ENCODE measurements around the gene TTC12. TPM values are rescaled to one million over a fixed set of nuclear protein-coding genes. Genes with fewer than 3 reads are reported as not detected.
A peak's percentile ranks its signal among the peaks of the same experiment; 100 is the strongest.

Gene TTC12
- polyA plus RNA-seq, 1 donor (not counting 4 experiments of a cell fraction or from before 2014, with no cell fraction given), result 27.3 TPM

DNA sequence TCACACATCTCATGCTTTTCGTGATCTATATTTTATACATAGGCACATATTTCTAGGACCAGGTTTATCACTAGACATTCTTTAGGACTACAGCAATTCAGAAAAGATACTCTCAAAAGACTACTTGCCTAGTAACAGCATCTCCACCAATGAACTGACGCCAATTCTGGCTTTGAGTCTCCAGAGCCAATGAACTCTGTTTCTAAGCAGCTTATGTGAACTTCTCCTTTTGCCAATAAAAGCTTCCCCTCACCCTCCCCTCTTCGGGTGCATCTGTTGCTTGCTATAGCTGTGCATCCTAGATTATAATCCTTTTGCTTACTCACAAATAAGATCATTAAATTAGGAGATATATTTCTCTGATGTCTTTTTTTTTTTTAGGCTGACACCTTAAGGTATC lies 61.8 kb downstream of the TTC12 start:
- H3K27ac ChIP-seq (ENCODE audit: control insufficient read depth, insufficient read depth, low read length), result no peak overlapping the region
- no peaks in the 10 kb centered on the region for H3K36me3 ChIP-seq (ENCODE audit: control insufficient read depth in 2 of 2, extremely low read depth in 1 of 2, insufficient read depth in 2 of 2, low read length in 2 of 2)
- no peak overlapping the region for H2AFZ ChIP-seq (ENCODE audit: control insufficient read depth, low read length)
- TF ChIP-seq, protein P1, sequence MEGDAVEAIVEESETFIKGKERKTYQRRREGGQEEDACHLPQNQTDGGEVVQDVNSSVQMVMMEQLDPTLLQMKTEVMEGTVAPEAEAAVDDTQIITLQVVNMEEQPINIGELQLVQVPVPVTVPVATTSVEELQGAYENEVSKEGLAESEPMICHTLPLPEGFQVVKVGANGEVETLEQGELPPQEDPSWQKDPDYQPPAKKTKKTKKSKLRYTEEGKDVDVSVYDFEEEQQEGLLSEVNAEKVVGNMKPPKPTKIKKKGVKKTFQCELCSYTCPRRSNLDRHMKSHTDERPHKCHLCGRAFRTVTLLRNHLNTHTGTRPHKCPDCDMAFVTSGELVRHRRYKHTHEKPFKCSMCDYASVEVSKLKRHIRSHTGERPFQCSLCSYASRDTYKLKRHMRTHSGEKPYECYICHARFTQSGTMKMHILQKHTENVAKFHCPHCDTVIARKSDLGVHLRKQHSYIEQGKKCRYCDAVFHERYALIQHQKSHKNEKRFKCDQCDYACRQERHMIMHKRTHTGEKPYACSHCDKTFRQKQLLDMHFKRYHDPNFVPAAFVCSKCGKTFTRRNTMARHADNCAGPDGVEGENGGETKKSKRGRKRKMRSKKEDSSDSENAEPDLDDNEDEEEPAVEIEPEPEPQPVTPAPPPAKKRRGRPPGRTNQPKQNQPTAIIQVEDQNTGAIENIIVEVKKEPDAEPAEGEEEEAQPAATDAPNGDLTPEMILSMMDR (optimal IDR thresholded peaks at IDR 0.05 in 1 of 3, IDR thresholded peaks at IDR 0.05 in 1 of 3, conservative IDR thresholded peaks at IDR 0.05 in 1 of 3; ENCODE audit: extremely low read depth in 1 of 3, insufficient read depth in 2 of 3, low read length in 3 of 3), result no peak
- TF ChIP-seq EZH2 (IDR thresholded peaks at IDR 0.05; ENCODE audit: low read length), result no peak
- no peak overlapping the region for H3K9ac ChIP-seq (ENCODE audit: control insufficient read depth, extremely low read depth, insufficient read depth, low read length)
- no peak overlapping the region for H3K4me3 ChIP-seq (ENCODE audit: control insufficient read depth in 2 of 3, extremely low read depth in 1 of 3, insufficient read depth in 2 of 3, low read depth in 1 of 3, low read length in 3 of 3)
- FAIRE-seq (no peak), DNase-seq (ENCODE audit: low read depth, low spot score) (no peak)
- H3K27me3 ChIP-seq (ENCODE audit: control insufficient read depth, extremely low read depth, insufficient read depth, low read length), result no peaks in the 10 kb centered on the region
- no peaks in the 10 kb centered on the region for H3K79me2 ChIP-seq (ENCODE audit: control insufficient read depth, insufficient read depth, low read length)
- no peak overlapping the region for H3K4me2 ChIP-seq (ENCODE audit: control insufficient read depth, extremely low read depth, insufficient read depth, low read depth, low read length)
- no peaks in the 10 kb centered on the region for H3K9me1 ChIP-seq (ENCODE audit: control insufficient read depth, extremely low read depth, insufficient read depth, low read length)
- H3K4me1 ChIP-seq (ENCODE audit: control insufficient read depth, extremely low read depth, insufficient read depth, low read length), result peaks cover 46% of the 10 kb centered on the region
- dilution Hi-C loops (cut with MboI; ENCODE audit: extremely low pct_ligation_motif_present, low sequenced_read_pairs), result no loop called here
- H3K9me3 ChIP-seq (ENCODE audit: control insufficient read depth, low read depth, low read length), result no peaks in the 10 kb centered on the region
- no peaks in the 10 kb centered on the region for H4K20me1 ChIP-seq (ENCODE audit: control insufficient read depth, extremely low read depth, insufficient read depth, low read length)

DNA sequence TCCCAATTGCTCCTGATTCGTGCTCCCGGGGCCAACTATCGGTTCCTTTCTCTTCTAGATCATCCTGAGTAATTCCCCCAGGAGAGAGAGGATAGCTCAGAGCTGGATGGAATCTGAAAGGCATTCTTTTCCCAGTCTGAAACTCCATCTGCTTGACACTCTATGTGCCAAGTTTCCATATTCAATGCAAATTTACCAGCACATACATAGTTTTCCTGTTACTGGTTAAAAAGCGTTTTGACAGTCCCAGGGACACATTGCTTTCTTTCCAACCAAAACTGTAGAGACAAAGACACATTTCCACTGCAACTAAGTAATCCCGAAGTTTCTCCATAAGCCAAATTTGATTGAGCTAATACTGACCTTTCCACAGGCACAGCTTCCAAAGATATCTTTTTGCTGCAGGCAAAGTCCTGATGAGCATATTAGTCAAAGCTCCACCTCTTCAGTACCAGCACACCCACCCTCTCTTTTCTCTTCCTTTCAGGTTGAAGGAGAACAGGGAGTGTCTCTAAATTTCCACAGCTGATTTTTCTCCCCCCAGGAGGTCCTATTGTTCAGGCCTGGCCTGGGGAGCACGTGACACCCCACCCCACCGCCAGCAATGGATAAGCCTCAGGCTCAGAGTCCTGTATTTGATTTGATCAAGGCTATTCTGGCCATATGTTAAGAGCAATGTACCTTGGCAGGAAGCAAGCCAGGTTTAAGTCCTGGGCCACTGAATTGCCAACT lies 63.5 kb downstream of the TTC12 start:
- Histone ChIP-seq H3K4me3 (ENCODE audit: control insufficient read depth in 2 of 3, extremely low read depth in 1 of 3, insufficient read depth in 2 of 3, low read depth in 1 of 3, low read length in 3 of 3) (no peak overlapping the region), H3K4me1 (ENCODE audit: control insufficient read depth, extremely low read depth, insufficient read depth, low read length) (peaks cover 36% of the 10 kb centered on the region), H3K79me2 (ENCODE audit: control insufficient read depth, insufficient read depth, low read length) (no peaks in the 10 kb centered on the region), H2AFZ (ENCODE audit: control insufficient read depth, low read length) (no peak overlapping the region), H3K9me3 (ENCODE audit: control insufficient read depth, low read depth, low read length) (no peaks in the 10 kb centered on the region), H4K20me1 (ENCODE audit: control insufficient read depth, extremely low read depth, insufficient read depth, low read length) (no peaks in the 10 kb centered on the region), H3K9ac (ENCODE audit: control insufficient read depth, extremely low read depth, insufficient read depth, low read length) (peak overlapping the region; percentile 45), H3K36me3 (ENCODE audit: control insufficient read depth in 2 of 2, extremely low read depth in 1 of 2, insufficient read depth in 2 of 2, low read length in 2 of 2) (no peaks in the 10 kb centered on the region), H3K9me1 (ENCODE audit: control insufficient read depth, extremely low read depth, insufficient read depth, low read length) (no peaks in the 10 kb centered on the region), H3K4me2 (ENCODE audit: control insufficient read depth, extremely low read depth, insufficient read depth, low read depth, low read length) (peak overlapping the region; percentile 59), H3K27me3 (ENCODE audit: control insufficient read depth, extremely low read depth, insufficient read depth, low read length) (no peaks in the 10 kb centered on the region), H3K27ac (ENCODE audit: control insufficient read depth, insufficient read depth, low read length) (peak overlapping the region; percentile 57)
- DNase-seq (ENCODE audit: low read depth, low spot score), result peak; percentile 41
- dilution Hi-C loops (cut with MboI; ENCODE audit: extremely low pct_ligation_motif_present, low sequenced_read_pairs), result no loop called here
- no peak for TF ChIP-seq EZH2 (IDR thresholded peaks at IDR 0.05; ENCODE audit: low read length)
- TF ChIP-seq, protein P1 (optimal IDR thresholded peaks at IDR 0.05 in 1 of 3, IDR thresholded peaks at IDR 0.05 in 1 of 3, conservative IDR thresholded peaks at IDR 0.05 in 1 of 3; ENCODE audit: extremely low read depth in 1 of 3, insufficient read depth in 2 of 3, low read length in 3 of 3), result no peak
- peak; percentile 79 for FAIRE-seq

Measured in keratinocyte (primary cell).